GM23338 (cell line): ENCODE measurements around the gene ESPN.

Experiments used
- CTCF ChIP-seq, 2 experiments: fragments of 200-600 bp in 1 of 2; sonication (generic) in 1 of 2; conservative IDR thresholded peaks; 2 replicates each; pipeline versions ENCODE4 v1.5.1 to v1.6.1; 2016 to 2017; ENCODE audit warnings: antibody characterized with exemption in 2 of 2, low read depth in 2 of 2, mild to moderate bottlenecking in 2 of 2, moderate library complexity in 1 of 2
- EZH2 ChIP-seq: fragments of 200-600 bp; sonication (generic); IDR thresholded peaks from one replicate; pipeline ENCODE4 v1.8.0; 2017; ENCODE audit warnings: antibody characterized with exemption, mild to moderate bottlenecking, low read depth; ENCODE audit not compliant: unreplicated experiment
- EZH2phosphoT487 ChIP-seq: fragments of 200-600 bp; sonication (generic); IDR thresholded peaks from one replicate; pipeline ENCODE4 v1.8.1; 2018; ENCODE audit warnings: antibody characterized with exemption; ENCODE audit not compliant: unreplicated experiment
- NANOG ChIP-seq: IDR thresholded peaks from 2 replicates; pipeline ENCODE4 v1.6.1; 2016; ENCODE audit warnings: antibody characterized with exemption, borderline replicate concordance
- POLR2AphosphoS5 ChIP-seq: IDR thresholded peaks from 2 replicates; pipeline ENCODE4 v1.6.1; 2016; ENCODE audit warnings: antibody characterized with exemption, low read depth
- REST ChIP-seq: IDR thresholded peaks from one replicate; pipeline ENCODE4 v1.6.1; 2018; ENCODE audit warnings: antibody characterized with exemption; ENCODE audit not compliant: unreplicated experiment
- ZNF331 ChIP-seq: fragments of 250-450 bp; sonication (Bioruptor Pico); IDR thresholded peaks from 2 replicates; pipeline ENCODE4 v1.5.0; 2020; ENCODE audit warnings: low read depth, mild to moderate bottlenecking, moderate library complexity

- TF ChIP-seq POLR2AphosphoS5, result no peak
- TF ChIP-seq CTCF (conservative IDR thresholded peaks at IDR 0.05; ENCODE audit: low read depth in 2 of 2), result no peak
- no peak for TF ChIP-seq EZH2phosphoT487
- TF ChIP-seq EZH2, result no peak
- TF ChIP-seq NANOG, result no peak
- TF ChIP-seq ZNF331 (CRISPR knock-in tag), result no peak
- no peak for TF ChIP-seq REST
These were observed 73.4 kb downstream of the ESPN start for GRCh38 chr1:6497867-6498575.
